PFSK-1 (cell line): ENCODE data around the gene KRTAP19-2.

ENCODE experiments used
- FOXP2 ChIP-seq: optimal IDR thresholded peaks from 2 replicates; pipeline ENCODE3; 2011; ENCODE audit warnings: borderline replicate concordance, control low read depth, inconsistent platforms; ENCODE audit not compliant: insufficient read depth; ENCODE audit errors: extremely low read length, extremely low read depth
- POLR2AphosphoS5 ChIP-seq: IDR thresholded peaks from 2 replicates; pipeline ENCODE4 v1.6.1; 2012; ENCODE audit warnings: low read depth, mild to moderate bottlenecking, control low read depth, low read length, moderate library complexity
- SIN3A ChIP-seq: IDR thresholded peaks from 2 replicates; pipeline ENCODE4 v1.6.1; 2012; ENCODE audit warnings: mild to moderate bottlenecking, low read length, moderate library complexity, borderline replicate concordance; ENCODE audit not compliant: insufficient read depth
- TAF1 ChIP-seq: IDR thresholded peaks from 2 replicates; pipeline ENCODE4 v1.6.1; 2012; ENCODE audit warnings: low read length, control low read depth, borderline replicate concordance; ENCODE audit not compliant: insufficient read depth
- TF ChIP-seq, protein P1 (sequence below), 2 experiments: IDR thresholded peaks; 2 replicates each; pipeline versions ENCODE4 v1.6.1 to v1.8.0; 2011 to 2012; ENCODE audit warnings: low read depth in 2 of 2, low read length in 2 of 2, control low read depth in 1 of 2, inconsistent platforms in 1 of 2, mild to moderate bottlenecking in 1 of 2, moderate library complexity in 1 of 2; ENCODE audit not compliant: insufficient read depth in 1 of 2

Gene KRTAP19-2

DNA sequence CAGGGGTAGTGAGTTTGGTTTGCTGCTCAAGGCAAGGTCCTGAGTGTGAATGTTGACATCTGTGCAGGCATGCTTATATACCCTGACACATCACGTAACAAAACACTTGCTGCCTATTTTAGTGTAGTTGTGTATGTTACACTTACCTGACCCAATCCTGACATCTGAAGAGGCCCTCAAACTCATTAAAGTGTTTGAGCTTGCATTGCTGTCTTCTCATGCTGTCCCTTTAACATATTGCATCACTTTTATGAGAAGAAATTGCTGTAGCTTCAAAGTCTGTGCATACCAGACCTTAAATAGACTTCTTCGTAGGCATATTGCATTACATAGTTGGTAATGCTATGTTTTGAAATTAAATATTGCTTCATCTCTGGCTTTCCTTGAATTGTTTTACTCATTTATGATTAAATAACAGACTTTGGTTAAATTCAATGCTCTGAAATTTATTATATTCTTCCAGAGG lies 4.8 kb upstream of the KRTAP19-2 start, which contains the start of gene KRTAP19-3:
TSS of gene KRTAP19-3 (minus strand) at position 51 of the 466 bp plus-strand sequence. CDS start 56 bp downstream, outside the sequence.
- TF ChIP-seq TAF1 (no peak), SIN3A (no peak), POLR2AphosphoS5 (no peak), FOXP2 (no peak)
- TF ChIP-seq, protein P1, sequence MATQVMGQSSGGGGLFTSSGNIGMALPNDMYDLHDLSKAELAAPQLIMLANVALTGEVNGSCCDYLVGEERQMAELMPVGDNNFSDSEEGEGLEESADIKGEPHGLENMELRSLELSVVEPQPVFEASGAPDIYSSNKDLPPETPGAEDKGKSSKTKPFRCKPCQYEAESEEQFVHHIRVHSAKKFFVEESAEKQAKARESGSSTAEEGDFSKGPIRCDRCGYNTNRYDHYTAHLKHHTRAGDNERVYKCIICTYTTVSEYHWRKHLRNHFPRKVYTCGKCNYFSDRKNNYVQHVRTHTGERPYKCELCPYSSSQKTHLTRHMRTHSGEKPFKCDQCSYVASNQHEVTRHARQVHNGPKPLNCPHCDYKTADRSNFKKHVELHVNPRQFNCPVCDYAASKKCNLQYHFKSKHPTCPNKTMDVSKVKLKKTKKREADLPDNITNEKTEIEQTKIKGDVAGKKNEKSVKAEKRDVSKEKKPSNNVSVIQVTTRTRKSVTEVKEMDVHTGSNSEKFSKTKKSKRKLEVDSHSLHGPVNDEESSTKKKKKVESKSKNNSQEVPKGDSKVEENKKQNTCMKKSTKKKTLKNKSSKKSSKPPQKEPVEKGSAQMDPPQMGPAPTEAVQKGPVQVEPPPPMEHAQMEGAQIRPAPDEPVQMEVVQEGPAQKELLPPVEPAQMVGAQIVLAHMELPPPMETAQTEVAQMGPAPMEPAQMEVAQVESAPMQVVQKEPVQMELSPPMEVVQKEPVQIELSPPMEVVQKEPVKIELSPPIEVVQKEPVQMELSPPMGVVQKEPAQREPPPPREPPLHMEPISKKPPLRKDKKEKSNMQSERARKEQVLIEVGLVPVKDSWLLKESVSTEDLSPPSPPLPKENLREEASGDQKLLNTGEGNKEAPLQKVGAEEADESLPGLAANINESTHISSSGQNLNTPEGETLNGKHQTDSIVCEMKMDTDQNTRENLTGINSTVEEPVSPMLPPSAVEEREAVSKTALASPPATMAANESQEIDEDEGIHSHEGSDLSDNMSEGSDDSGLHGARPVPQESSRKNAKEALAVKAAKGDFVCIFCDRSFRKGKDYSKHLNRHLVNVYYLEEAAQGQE (IDR thresholded peaks at IDR 0.05; ENCODE audit: insufficient read depth in 1 of 2, low read depth in 2 of 2, low read length in 2 of 2) = no peak

DNA sequence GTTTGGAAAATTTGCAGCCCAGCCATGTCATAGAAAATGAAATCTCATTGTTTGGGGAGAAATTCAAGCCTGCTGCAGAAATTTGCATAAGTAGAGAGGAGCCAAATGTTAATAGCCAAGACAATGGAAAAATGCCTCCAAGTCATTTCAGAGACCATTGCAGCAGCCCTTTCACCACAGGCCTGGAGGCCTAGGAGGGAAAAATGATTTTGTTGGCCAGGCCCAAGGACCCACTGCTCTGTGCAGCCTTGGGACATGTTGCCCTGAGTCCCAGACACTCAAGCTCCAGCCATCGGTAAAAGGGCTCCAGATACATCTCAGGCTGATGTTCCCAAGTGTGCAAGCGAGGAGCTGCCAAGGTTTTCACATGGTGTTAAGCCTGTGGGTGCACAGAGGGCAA lies 1.1 kb downstream of the KRTAP19-2 start:
- no peak for TF ChIP-seq POLR2AphosphoS5

DNA sequence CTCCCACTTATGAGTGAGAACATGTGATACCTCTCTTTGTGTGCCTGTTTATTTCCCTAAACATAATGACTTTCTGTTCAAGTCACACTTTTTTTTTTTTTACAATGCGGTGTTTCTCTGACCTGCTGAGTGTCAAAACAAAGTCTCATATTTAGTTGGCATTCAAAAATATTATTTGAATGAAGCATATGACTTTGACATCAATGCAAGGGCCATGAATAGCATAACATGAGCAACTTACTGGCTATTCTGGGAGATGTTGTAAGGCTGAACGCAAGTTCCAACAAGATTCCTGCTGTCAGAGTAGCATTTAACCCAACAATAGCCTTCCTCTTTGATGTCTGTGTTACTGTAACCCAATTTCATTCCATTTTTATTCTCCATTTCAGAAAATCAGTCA lies 5.1 kb downstream of the KRTAP19-2 start:
- TF ChIP-seq TAF1 (no peak), POLR2AphosphoS5 (no peak), FOXP2 (no peak), SIN3A (no peak)
- TF ChIP-seq, protein P1 (IDR thresholded peaks at IDR 0.05; ENCODE audit: insufficient read depth in 1 of 2, low read depth in 2 of 2, low read length in 2 of 2) = no peak

DNA sequence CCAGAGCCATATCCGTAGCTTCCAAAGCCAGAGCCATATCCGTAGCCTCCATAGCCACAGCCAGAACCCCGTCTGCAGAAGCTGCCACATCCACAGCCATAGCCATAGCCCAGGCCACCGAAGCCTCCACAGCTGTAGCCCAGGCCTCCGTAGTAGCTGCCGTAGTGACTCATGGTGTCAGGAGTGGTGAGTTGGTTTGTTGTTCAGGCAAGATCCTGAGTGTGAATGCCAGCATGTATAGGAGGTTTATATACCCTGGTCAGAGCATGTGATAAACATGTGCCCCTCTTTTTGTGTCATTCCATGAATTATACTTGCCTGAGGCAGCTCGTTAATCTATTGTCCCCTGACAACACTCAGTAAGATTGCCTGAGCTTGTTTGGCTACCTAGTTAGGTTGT lies 7.1 kb downstream of the KRTAP19-2 start, which contains the start of gene KRTAP19-1:
TSS of gene KRTAP19-1 (minus strand) at position 223 of the 400 bp plus-strand sequence. CDS start at position 173, 50 bp downstream.
- TF ChIP-seq TAF1 (no peak), SIN3A (no peak), FOXP2 (no peak)
- TF ChIP-seq, protein P1 (IDR thresholded peaks at IDR 0.05; ENCODE audit: insufficient read depth in 1 of 2, low read depth in 2 of 2, low read length in 2 of 2) = no peak

DNA sequence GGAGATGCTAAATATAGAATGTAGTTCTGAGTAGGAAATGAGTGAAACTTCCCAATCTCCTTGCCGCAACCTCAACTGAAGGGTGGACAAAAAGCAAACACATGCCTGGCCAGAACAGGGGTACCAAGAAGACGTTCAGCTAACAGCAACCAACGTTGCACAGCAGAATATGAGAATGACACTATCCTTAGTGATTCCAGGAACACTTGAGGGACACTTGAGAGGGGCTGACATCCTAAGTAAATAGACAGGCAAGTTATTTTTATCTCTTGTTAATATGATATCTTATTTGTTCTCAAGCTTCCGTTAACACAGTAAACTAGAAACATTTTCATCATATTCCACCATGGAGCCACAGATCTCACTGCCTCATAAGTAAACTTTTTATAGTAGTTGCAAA lies 8.0 kb downstream of the KRTAP19-2 start:
- TF ChIP-seq TAF1 (no peak), SIN3A (no peak), FOXP2 (no peak), POLR2AphosphoS5 (no peak)
- TF ChIP-seq, protein P1 (IDR thresholded peaks at IDR 0.05; ENCODE audit: insufficient read depth in 1 of 2, low read depth in 2 of 2, low read length in 2 of 2) = no peak
